A204.1 (cell line): ENCODE data around the gene FAM177B.
"Not testable (repeated sequence)": the region's sequence is repeated elsewhere in the genome, so short reads cannot be mapped to it uniquely, and the experiment has no call there.

Experiments used
- FAIRE-seq: peaks from 2 replicates; lab custom pipeline; 2012; peaks lifted over from hg19 to GRCh38; lab: Jason Lieb, UNC

The FAM177B gene

GRCh38 chr1:222741630-222742457 is 4.8 kb downstream of the FAM177B start:
- FAIRE-seq = not testable (repeated sequence)

- no peak for FAIRE-seq
Measured at GRCh38 chr1:222749927-222750326, 12.9 kb downstream of the FAM177B start.

GRCh38 chr1:222750651-222751050 is 13.6 kb downstream of the FAM177B start:
- no peak for FAIRE-seq

GRCh38 chr1:222751255-222751654 is 14.3 kb downstream of the FAM177B start:
- FAIRE-seq = no peak

- no peak for FAIRE-seq
Measured at GRCh38 chr1:222754366-222755139, 17.6 kb downstream of the FAM177B start.

GRCh38 chr1:222757646-222758268 is 20.8 kb downstream of the FAM177B start:
- no peak for FAIRE-seq

- FAIRE-seq = no peak
Measured at GRCh38 chr1:222759451-222760035, 22.5 kb downstream of the FAM177B start.

GRCh38 chr1:222761083-222761482 is 24.1 kb downstream of the FAM177B start:
- FAIRE-seq = no peak

GRCh38 chr1:222762178-222762577 is 25.2 kb downstream of the FAM177B start:
- not testable (repeated sequence) for FAIRE-seq

GRCh38 chr1:222767152-222767571 is 30.2 kb downstream of the FAM177B start:
- FAIRE-seq = no peak

- FAIRE-seq = no peak
Measured at GRCh38 chr1:222768592-222768991, 31.6 kb downstream of the FAM177B start.

- no peak for FAIRE-seq
Measured at GRCh38 chr1:222769181-222769580, 32.2 kb downstream of the FAM177B start.

- no peak for FAIRE-seq
Measured at GRCh38 chr1:222769971-222770620, 33.1 kb downstream of the FAM177B start.

GRCh38 chr1:222772996-222773379 is 36.0 kb downstream of the FAM177B start:
- no peak for FAIRE-seq

- no peak for FAIRE-seq
Measured at GRCh38 chr1:222777463-222777862, 40.5 kb downstream of the FAM177B start.

GRCh38 chr1:222777977-222778376 is 41.0 kb downstream of the FAM177B start:
- FAIRE-seq = no peak

GRCh38 chr1:222781251-222781650 is 44.2 kb downstream of the FAM177B start:
- no peak for FAIRE-seq

- no peak for FAIRE-seq
Measured at GRCh38 chr1:222783051-222783450, 46.0 kb downstream of the FAM177B start.

- FAIRE-seq = no peak
Measured at GRCh38 chr1:222784371-222784770, 47.4 kb downstream of the FAM177B start.

- FAIRE-seq = no peak
Measured at GRCh38 chr1:222784916-222785315, 47.9 kb downstream of the FAM177B start.

- no peak for FAIRE-seq
Measured at GRCh38 chr1:222785529-222785928, 48.5 kb downstream of the FAM177B start.

GRCh38 chr1:222786121-222786520 is 49.1 kb downstream of the FAM177B start:
- FAIRE-seq = no peak
